ENCODE results near the gene KICS2. TPM values are rescaled to one million over a fixed set of nuclear protein-coding genes. Genes with fewer than 3 reads are reported as not detected.

The KICS2 gene
- total and polyA plus RNA-seq, 2 of the 13 experiments (the other 11 are each of a cell fraction or from before 2014, with no cell fraction given): 3.5 to 6.6 TPM

GRCh38 chr12:64222009-64222765, at the start of gene KICS2 (continued):
- 0 out of 2 replicates have a peak, but pooled peaks have one; percentile 51 for TF ChIP-seq ZNF318 (CRISPR knock-in tag; IDR thresholded peaks at IDR 0.05)
- TF ChIP-seq ZNF354B (CRISPR knock-in tag; IDR thresholded peaks at IDR 0.05): no peak
- no peak for TF ChIP-seq ZNF597 (CRISPR knock-in tag; IDR thresholded peaks at IDR 0.05)
- TF ChIP-seq THYN1 (CRISPR knock-in tag; IDR thresholded peaks at IDR 0.05; ENCODE audit: borderline replicate concordance, low read depth): 0 out of 2 replicates have a peak, but pooled peaks have one; percentile 76
- peak; percentile 100; the same call in 1 of the 2 replicates for TF ChIP-seq NR0B2 (CRISPR knock-in tag; IDR thresholded peaks at IDR 0.05)
- TF ChIP-seq SRF (IDR thresholded peaks at IDR 0.05; ENCODE audit: low read depth, low read length): no peak
- no peak for TF ChIP-seq PRDM4 (CRISPR knock-in tag; IDR thresholded peaks at IDR 0.05; ENCODE audit: borderline replicate concordance)
- TF ChIP-seq HOMEZ (CRISPR knock-in tag; IDR thresholded peaks at IDR 0.05; ENCODE audit: low read depth): peak; percentile 32; the same call in 1 of the 2 replicates
- no peak for TF ChIP-seq ZNF446 (CRISPR knock-in tag; IDR thresholded peaks at IDR 0.05)
- TF ChIP-seq ZNF543 (CRISPR knock-in tag; IDR thresholded peaks at IDR 0.05): no peak
- no peak for TF ChIP-seq ZNF20 (CRISPR knock-in tag; IDR thresholded peaks at IDR 0.05)
- no peak for TF ChIP-seq SMAD1 (CRISPR knock-in tag; IDR thresholded peaks at IDR 0.05; ENCODE audit: borderline replicate concordance, low read depth)
- TF ChIP-seq SUZ12 (IDR thresholded peaks at IDR 0.05; ENCODE audit: low read depth, low read length): no peak
